Tibial nerve (tissue), 4 donors: ENCODE measurements around the gene CCDC66.

Source experiments
- EP300 ChIP-seq, 2 donors: sonication (generic); formaldehyde crosslinking; IDR thresholded peaks; one replicate each; pipeline ENCODE4 v1.6.1; 2017; ENCODE audit warnings: antibody characterized with exemption in 2 of 2, mild to moderate bottlenecking in 1 of 2
- POLR2A ChIP-seq, 2 donors: fragments of 450-650 bp; IDR thresholded peaks; one replicate each; pipeline ENCODE4 v1.6.1; 2017; ENCODE audit warnings: antibody characterized with exemption in 2 of 2, mild to moderate bottlenecking in 2 of 2, moderate library complexity in 2 of 2
- TF ChIP-seq, protein P1 (sequence below), 5 experiments: fragments of 200-600 bp in 3 of 5; fragments of 450-650 bp in 2 of 5; sonication (generic) in 3 of 5; IDR thresholded peaks; one replicate each; pipeline ENCODE4 v1.5.1; 2016 to 2019; ENCODE audit warnings: antibody characterized with exemption in 5 of 5, mild to moderate bottlenecking in 3 of 5, moderate library complexity in 2 of 5

DNA sequence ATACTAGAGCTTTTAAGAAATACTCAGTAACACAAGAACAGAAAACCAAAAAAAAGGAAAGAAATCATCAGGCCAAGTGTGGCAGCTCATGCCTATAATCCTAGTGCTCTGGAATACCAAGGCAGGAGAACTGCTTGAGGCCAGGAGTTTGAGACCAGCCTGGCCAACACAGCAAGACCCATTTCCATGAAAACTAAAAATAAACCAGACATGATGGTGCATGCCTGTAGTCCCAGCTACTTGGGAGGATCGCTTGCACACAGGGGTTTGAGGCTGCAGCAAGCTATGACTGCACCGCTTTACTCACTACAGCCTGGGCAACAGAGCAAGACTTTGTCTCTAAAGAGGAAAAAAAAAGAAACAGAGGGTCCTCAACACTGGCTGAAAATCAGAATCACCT lies 107.8 kb downstream of the CCDC66 start:
- TF ChIP-seq, protein P1, sequence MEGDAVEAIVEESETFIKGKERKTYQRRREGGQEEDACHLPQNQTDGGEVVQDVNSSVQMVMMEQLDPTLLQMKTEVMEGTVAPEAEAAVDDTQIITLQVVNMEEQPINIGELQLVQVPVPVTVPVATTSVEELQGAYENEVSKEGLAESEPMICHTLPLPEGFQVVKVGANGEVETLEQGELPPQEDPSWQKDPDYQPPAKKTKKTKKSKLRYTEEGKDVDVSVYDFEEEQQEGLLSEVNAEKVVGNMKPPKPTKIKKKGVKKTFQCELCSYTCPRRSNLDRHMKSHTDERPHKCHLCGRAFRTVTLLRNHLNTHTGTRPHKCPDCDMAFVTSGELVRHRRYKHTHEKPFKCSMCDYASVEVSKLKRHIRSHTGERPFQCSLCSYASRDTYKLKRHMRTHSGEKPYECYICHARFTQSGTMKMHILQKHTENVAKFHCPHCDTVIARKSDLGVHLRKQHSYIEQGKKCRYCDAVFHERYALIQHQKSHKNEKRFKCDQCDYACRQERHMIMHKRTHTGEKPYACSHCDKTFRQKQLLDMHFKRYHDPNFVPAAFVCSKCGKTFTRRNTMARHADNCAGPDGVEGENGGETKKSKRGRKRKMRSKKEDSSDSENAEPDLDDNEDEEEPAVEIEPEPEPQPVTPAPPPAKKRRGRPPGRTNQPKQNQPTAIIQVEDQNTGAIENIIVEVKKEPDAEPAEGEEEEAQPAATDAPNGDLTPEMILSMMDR (IDR thresholded peaks at IDR 0.05) = no peak
- no peak for TF ChIP-seq POLR2A (IDR thresholded peaks at IDR 0.05)
- TF ChIP-seq EP300 (IDR thresholded peaks at IDR 0.05) = no peak
